HepG2 (cell line): ENCODE data around the gene KLF15. TPM values are rescaled to one million over a fixed set of nuclear protein-coding genes. Genes with fewer than 3 reads are reported as not detected.

Experiments
- DR1 ChIP-seq: sonication (generic); formaldehyde crosslinking; IDR thresholded peaks from 2 replicates; pipeline ENCODE4 v1.8.0; 2021; ENCODE audit warnings: mild to moderate bottlenecking, missing genetic modification reagents, inconsistent platforms
- FOXM1 ChIP-seq: sonication (generic); formaldehyde crosslinking; IDR thresholded peaks from 2 replicates; pipeline ENCODE4 v1.5.0; 2020; ENCODE audit warnings: missing genetic modification reagents
- NFRKB ChIP-seq: fragments of 450-650 bp; IDR thresholded peaks from 2 replicates; pipeline ENCODE4 v1.6.1; 2017
- NR2F2 ChIP-seq: IDR thresholded peaks from 2 replicates; pipeline ENCODE4 v1.6.1; 2012; ENCODE audit warnings: low read depth, inconsistent platforms, borderline replicate concordance
- PITX1 ChIP-seq: sonication (generic); formaldehyde crosslinking; IDR thresholded peaks from 2 replicates; pipeline ENCODE4 v1.5.1; 2020; ENCODE audit warnings: mild to moderate bottlenecking, missing genetic modification reagents
- SNAI1 ChIP-seq: sonication (generic); formaldehyde crosslinking; IDR thresholded peaks from 2 replicates; pipeline ENCODE4 v1.5.0; 2020; ENCODE audit warnings: mild to moderate bottlenecking, missing genetic modification reagents, borderline replicate concordance
- SNAPC2 ChIP-seq: sonication (generic); formaldehyde crosslinking; IDR thresholded peaks from 2 replicates; pipeline ENCODE4 v1.8.1; 2022; ENCODE audit warnings: mild to moderate bottlenecking, missing genetic modification reagents
- ZKSCAN5 ChIP-seq: sonication (generic); formaldehyde crosslinking; IDR thresholded peaks from 2 replicates; pipeline ENCODE4 v1.5.1; 2020; ENCODE audit warnings: mild to moderate bottlenecking, missing genetic modification reagents
- ZNF678 ChIP-seq: sonication (generic); formaldehyde crosslinking; IDR thresholded peaks from 2 replicates; pipeline ENCODE4 v1.4.0; 2020; ENCODE audit warnings: mild to moderate bottlenecking, missing genetic modification reagents
- ZNF776 ChIP-seq: sonication (generic); formaldehyde crosslinking; IDR thresholded peaks from 2 replicates; pipeline ENCODE4 v1.4.0; 2020; ENCODE audit warnings: mild to moderate bottlenecking, missing genetic modification reagents
- polyA plus RNA-seq, 8 experiments: library from polyadenylated mRNA; depleted of rRNA in 3 of 8; stranded (reverse) in 7 of 8; unstranded in 1 of 8; fragments of >200 nt; fragmentation: Illumina TruSeq in 4 of 8; extraction: Trizol in 4 of 8; gene quantifications; 2 replicates each; pipeline versions ENCODE4 v1.2.1 to v1.2.3, GENCODE V29; 2011 to 2016; ENCODE audit warnings: low read depth in 4 of 8, missing spikeins in 1 of 8, mixed read lengths in 1 of 8; ENCODE audit not compliant: insufficient read depth in 1 of 8
- total RNA-seq, 5 experiments: library from RNA; depleted of rRNA; stranded (reverse); fragments of >200 nt; fragmentation: Illumina TruSeq; extraction: Trizol; gene quantifications; 2 replicates each; pipeline ENCODE4 v1.2.3, GENCODE V29; 2016; ENCODE audit warnings: low read depth in 1 of 5
- TF ChIP-seq, protein P1 (sequence below): sonication (generic); formaldehyde crosslinking; IDR thresholded peaks from 2 replicates; pipeline ENCODE4 v1.5.0; 2020; ENCODE audit warnings: missing genetic modification reagents
- TF ChIP-seq, protein P2 (sequence below): sonication (generic); formaldehyde crosslinking; IDR thresholded peaks from 2 replicates; pipeline ENCODE4 v1.4.0; 2020; ENCODE audit warnings: mild to moderate bottlenecking, low read depth, missing genetic modification reagents
- TF ChIP-seq, protein P3 (sequence below): sonication (generic); formaldehyde crosslinking; IDR thresholded peaks from 2 replicates; pipeline ENCODE4 v1.4.0; 2020; ENCODE audit warnings: missing genetic modification reagents
- TF ChIP-seq, protein P4 (sequence below): sonication (generic); formaldehyde crosslinking; IDR thresholded peaks from 2 replicates; pipeline ENCODE4 v1.4.0; 2020; ENCODE audit warnings: mild to moderate bottlenecking, missing genetic modification reagents, borderline replicate concordance
- TF ChIP-seq, protein P5 (sequence below): sonication (generic); formaldehyde crosslinking; IDR thresholded peaks from 2 replicates; pipeline ENCODE4 v1.4.0; 2020; ENCODE audit warnings: low read depth, mild to moderate bottlenecking, missing genetic modification reagents
- TF ChIP-seq, protein P6 (sequence below): IDR thresholded peaks from 2 replicates; pipeline ENCODE4 v1.6.1; 2016; ENCODE audit warnings: low read depth, borderline replicate concordance
- TF ChIP-seq, protein P7 (sequence below): IDR thresholded peaks from 2 replicates; pipeline ENCODE4 v1.6.1; 2016; ENCODE audit warnings: missing compliant biosample characterization, missing genetic modification reagents, borderline replicate concordance

The KLF15 gene
- total and polyA plus RNA-seq, 2 of the 13 experiments (the other 11 are each of a cell fraction or from before 2014, with no cell fraction given): 7.1 to 7.8 TPM

DNA sequence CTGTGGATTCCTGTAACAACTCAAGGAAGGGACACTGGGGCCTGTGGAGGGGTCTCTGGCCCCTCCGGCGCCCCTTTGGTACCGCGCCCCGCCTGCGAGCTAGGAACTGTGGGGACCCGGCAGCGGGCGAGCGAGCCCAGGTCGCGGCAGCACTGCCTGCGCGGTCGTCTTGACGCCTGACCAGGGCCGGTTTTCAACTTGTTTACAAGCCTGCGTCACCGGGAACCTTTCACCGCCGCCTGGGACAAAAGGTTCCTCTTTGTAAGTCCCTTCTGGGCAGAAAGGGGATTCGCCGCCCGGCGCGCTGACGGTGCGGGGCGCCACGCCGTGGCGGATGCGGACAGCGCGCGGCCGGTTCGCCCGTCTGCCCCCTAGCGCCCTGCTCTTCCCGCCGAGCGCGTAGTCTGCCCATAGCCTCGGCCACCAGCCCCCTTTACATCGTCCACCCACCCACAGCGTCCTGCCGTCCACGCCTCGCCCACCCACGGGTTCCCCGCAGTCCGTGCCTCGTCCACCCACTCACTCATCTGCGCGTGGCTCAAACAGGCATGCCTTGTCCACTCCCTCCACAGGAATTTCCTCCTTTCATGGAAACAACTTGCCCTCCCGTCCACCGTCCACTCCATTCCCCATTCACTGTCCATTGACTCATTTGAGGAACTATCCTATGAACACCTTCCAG is 32.0 kb upstream of the KLF15 start (continued):
- TF ChIP-seq, protein P1, sequence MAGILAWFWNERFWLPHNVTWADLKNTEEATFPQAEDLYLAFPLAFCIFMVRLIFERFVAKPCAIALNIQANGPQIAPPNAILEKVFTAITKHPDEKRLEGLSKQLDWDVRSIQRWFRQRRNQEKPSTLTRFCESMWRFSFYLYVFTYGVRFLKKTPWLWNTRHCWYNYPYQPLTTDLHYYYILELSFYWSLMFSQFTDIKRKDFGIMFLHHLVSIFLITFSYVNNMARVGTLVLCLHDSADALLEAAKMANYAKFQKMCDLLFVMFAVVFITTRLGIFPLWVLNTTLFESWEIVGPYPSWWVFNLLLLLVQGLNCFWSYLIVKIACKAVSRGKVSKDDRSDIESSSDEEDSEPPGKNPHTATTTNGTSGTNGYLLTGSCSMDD (CRISPR knock-in tag): no peak
- TF ChIP-seq, protein P2, sequence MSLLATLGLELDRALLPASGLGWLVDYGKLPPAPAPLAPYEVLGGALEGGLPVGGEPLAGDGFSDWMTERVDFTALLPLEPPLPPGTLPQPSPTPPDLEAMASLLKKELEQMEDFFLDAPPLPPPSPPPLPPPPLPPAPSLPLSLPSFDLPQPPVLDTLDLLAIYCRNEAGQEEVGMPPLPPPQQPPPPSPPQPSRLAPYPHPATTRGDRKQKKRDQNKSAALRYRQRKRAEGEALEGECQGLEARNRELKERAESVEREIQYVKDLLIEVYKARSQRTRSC: 0 out of 2 replicates have a peak, but pooled peaks have one; percentile 83
- TF ChIP-seq NFRKB (no peak), SNAI1 (CRISPR knock-in tag) (no peak), NR2F2 (no peak), SNAPC2 (CRISPR knock-in tag) (no peak), FOXM1 (CRISPR knock-in tag) (no peak), ZNF776 (CRISPR knock-in tag) (peak; percentile 84; the same call in 1 of the 2 replicates), ZKSCAN5 (CRISPR knock-in tag) (no peak), PITX1 (0 out of 2 replicates have a peak, but pooled peaks have one; percentile 40), ZNF678 (CRISPR knock-in tag) (peak; percentile 86; the same call in 1 of the 2 replicates), DR1 (CRISPR knock-in tag) (no peak)
- TF ChIP-seq, protein P3, sequence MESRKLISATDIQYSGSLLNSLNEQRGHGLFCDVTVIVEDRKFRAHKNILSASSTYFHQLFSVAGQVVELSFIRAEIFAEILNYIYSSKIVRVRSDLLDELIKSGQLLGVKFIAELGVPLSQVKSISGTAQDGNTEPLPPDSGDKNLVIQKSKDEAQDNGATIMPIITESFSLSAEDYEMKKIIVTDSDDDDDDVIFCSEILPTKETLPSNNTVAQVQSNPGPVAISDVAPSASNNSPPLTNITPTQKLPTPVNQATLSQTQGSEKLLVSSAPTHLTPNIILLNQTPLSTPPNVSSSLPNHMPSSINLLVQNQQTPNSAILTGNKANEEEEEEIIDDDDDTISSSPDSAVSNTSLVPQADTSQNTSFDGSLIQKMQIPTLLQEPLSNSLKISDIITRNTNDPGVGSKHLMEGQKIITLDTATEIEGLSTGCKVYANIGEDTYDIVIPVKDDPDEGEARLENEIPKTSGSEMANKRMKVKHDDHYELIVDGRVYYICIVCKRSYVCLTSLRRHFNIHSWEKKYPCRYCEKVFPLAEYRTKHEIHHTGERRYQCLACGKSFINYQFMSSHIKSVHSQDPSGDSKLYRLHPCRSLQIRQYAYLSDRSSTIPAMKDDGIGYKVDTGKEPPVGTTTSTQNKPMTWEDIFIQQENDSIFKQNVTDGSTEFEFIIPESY (CRISPR knock-in tag): peak; percentile 77
- TF ChIP-seq, protein P4, sequence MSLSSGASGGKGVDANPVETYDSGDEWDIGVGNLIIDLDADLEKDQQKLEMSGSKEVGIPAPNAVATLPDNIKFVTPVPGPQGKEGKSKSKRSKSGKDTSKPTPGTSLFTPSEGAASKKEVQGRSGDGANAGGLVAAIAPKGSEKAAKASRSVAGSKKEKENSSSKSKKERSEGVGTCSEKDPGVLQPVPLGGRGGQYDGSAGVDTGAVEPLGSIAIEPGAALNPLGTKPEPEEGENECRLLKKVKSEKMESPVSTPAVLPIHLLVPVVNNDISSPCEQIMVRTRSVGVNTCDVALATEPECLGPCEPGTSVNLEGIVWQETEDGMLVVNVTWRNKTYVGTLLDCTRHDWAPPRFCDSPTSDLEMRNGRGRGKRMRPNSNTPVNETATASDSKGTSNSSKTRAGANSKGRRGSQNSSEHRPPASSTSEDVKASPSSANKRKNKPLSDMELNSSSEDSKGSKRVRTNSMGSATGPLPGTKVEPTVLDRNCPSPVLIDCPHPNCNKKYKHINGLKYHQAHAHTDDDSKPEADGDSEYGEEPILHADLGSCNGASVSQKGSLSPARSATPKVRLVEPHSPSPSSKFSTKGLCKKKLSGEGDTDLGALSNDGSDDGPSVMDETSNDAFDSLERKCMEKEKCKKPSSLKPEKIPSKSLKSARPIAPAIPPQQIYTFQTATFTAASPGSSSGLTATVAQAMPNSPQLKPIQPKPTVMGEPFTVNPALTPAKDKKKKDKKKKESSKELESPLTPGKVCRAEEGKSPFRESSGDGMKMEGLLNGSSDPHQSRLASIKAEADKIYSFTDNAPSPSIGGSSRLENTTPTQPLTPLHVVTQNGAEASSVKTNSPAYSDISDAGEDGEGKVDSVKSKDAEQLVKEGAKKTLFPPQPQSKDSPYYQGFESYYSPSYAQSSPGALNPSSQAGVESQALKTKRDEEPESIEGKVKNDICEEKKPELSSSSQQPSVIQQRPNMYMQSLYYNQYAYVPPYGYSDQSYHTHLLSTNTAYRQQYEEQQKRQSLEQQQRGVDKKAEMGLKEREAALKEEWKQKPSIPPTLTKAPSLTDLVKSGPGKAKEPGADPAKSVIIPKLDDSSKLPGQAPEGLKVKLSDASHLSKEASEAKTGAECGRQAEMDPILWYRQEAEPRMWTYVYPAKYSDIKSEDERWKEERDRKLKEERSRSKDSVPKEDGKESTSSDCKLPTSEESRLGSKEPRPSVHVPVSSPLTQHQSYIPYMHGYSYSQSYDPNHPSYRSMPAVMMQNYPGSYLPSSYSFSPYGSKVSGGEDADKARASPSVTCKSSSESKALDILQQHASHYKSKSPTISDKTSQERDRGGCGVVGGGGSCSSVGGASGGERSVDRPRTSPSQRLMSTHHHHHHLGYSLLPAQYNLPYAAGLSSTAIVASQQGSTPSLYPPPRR: peak; percentile 37; the same call in 1 of the 2 replicates
- TF ChIP-seq, protein P5, sequence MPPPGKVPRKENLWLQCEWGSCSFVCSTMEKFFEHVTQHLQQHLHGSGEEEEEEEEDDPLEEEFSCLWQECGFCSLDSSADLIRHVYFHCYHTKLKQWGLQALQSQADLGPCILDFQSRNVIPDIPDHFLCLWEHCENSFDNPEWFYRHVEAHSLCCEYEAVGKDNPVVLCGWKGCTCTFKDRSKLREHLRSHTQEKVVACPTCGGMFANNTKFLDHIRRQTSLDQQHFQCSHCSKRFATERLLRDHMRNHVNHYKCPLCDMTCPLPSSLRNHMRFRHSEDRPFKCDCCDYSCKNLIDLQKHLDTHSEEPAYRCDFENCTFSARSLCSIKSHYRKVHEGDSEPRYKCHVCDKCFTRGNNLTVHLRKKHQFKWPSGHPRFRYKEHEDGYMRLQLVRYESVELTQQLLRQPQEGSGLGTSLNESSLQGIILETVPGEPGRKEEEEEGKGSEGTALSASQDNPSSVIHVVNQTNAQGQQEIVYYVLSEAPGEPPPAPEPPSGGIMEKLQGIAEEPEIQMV (CRISPR knock-in tag): peak; percentile 76; the same call in 1 of the 2 replicates
- TF ChIP-seq, protein P6, sequence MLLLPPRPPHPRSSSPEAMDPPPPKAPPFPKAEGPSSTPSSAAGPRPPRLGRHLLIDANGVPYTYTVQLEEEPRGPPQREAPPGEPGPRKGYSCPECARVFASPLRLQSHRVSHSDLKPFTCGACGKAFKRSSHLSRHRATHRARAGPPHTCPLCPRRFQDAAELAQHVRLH (CRISPR knock-in tag): peak; percentile 81; the same call in 1 of the 2 replicates
- TF ChIP-seq, protein P7, sequence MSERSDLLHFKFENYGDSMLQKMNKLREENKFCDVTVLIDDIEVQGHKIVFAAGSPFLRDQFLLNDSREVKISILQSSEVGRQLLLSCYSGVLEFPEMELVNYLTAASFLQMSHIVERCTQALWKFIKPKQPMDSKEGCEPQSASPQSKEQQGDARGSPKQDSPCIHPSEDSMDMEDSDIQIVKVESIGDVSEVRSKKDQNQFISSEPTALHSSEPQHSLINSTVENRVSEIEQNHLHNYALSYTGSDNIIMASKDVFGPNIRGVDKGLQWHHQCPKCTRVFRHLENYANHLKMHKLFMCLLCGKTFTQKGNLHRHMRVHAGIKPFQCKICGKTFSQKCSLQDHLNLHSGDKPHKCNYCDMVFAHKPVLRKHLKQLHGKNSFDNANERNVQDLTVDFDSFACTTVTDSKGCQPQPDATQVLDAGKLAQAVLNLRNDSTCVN: 0 out of 2 replicates have a peak, but pooled peaks have one; percentile 30
